Lower leg skin (tissue), 4 donors: Measurements from ENCODE around the gene BRF1. TPM values are rescaled to one million over a fixed set of nuclear protein-coding genes. Genes with fewer than 3 reads are reported as not detected.
"Not testable (repeated sequence)": the region's sequence is repeated elsewhere in the genome, so short reads cannot be mapped to it uniquely, and the experiment has no call there.

Experiments
- DNase-seq, 2 donors: peaks; one replicate each; pipeline ENCODE4 v3.0.0-alpha.2; 2019; ENCODE audit warnings: low spot score in 2 of 2
- H3K4me3 ChIP-seq: fragments of 200-600 bp; sonication (generic); 2 replicates; pipeline ENCODE4 v1.5.1; 2017; ENCODE audit warnings: mild to moderate bottlenecking, low read depth; ENCODE audit not compliant: poor library complexity, severe bottlenecking
- POLR2A ChIP-seq, 2 donors: fragments of 450-650 bp; IDR thresholded peaks; one replicate each; pipeline ENCODE4 v1.6.1; 2016 to 2017; ENCODE audit warnings: antibody characterized with exemption in 2 of 2, mild to moderate bottlenecking in 1 of 2, moderate library complexity in 1 of 2
- WGBS, 2 donors: methylation state at CpG; one replicate each; pipeline ENCODE4 v1.1.5; 2018; 5-methylcytosine and 5-hydroxymethylcytosine counted together
- intact Hi-C: fragments of 100-400 bp; cut with DNase I; formaldehyde crosslinking; loops from one replicate; pipeline ENCODE4 v1.15.0; 2023; ENCODE audit warnings: low total_unique reads
- total RNA-seq, 4 donors: library from RNA; depleted of rRNA; stranded (reverse); fragments of >200 nt; gene quantifications; one replicate each; pipeline ENCODE4 v1.1.0, GENCODE V29; 2016
- TF ChIP-seq, protein P1 (sequence below), 3 donors: fragments of 450-650 bp; IDR thresholded peaks; one replicate each; pipeline ENCODE4 v1.5.1; 2016; ENCODE audit warnings: antibody characterized with exemption in 3 of 3, mild to moderate bottlenecking in 3 of 3, moderate library complexity in 2 of 3

BRF1 gene
- total RNA-seq, 4 donors from 2014 or later, result 32.7 to 74.5 (median 43.0) TPM

DNA sequence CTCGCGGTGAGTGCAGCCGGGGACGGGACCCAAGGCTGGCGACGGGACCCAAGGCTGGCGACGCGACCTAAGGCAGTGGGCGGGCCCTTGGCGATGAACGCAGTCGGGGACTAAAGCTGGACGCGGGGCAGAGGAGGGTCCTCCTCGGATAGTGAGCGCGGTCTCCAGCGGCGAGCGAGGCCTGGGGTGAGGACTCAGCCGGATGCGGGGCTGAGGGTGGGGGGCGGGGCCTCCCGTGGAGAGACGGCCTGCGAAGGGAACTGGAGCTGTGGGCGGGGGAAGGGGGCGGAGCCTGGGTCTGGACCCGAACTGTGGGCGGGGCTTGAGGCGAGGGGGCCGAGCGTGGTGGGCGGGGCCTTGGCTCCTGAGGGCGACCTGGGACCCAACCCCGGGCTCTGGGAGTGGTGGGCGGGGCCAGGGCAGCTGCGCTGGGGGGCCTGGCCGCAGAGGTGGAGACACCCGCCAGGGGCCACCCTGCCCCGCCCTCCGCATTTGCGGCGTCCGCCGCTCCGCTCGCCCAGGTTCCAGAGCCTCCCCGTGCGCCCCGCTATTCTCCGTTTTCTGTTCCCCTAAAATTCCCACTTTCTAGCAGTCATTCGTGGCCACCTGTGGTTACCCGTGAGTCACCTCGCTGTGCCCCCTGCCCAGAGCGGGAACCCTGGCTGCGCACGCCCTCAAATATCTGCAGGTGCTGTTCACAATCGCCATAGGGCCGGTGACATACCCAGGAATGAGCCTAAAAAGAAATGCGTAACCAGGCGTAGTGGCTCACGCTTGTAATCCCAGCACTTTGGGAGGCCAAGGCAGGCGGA, 508 bp upstream of the BRF1 start:
- intact Hi-C loops, result no loop called here

DNA sequence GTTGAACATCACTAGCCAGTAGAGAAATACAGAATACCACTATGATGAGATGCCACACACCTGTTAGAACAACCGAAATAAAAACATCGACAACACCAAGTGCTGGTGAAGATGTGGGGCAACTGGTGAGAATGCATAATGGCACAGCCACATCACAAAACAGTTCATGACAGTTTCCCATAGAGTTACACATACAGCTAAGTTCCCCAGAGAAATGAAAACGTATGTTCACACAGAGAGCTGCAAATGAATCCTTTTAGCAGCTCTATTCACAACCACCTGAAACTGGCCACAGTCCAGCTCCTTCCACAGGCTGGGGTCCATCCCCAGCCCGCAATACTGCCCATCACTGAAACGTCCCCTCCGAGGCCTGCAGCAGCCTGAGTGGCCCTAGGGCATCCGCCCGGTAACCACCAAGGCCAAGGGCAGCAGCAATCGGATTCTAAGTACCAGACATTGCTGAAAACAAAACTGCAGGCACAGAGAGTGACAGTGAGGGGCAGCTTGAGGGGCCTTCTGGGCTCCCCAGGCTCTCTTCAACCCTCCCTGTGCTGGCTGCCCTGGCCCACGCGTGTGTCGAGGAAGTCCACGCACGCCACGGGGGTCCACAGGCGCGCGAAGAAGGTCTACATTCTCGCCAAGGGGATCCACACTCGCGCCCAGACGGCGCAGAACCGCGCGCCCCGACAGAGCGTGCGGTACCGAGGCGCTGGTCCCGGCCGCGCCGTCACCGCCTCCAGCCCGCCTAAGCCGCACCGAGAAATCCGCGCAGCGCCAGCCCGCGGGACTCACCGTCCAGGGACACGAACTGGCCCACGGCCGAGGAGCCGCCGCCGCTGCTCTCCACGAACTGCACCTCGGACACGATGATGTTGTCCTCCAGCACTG, 903 bp downstream of the BRF1 start:
- no peak for TF ChIP-seq POLR2A (IDR thresholded peaks at IDR 0.05)
- TF ChIP-seq, protein P1, sequence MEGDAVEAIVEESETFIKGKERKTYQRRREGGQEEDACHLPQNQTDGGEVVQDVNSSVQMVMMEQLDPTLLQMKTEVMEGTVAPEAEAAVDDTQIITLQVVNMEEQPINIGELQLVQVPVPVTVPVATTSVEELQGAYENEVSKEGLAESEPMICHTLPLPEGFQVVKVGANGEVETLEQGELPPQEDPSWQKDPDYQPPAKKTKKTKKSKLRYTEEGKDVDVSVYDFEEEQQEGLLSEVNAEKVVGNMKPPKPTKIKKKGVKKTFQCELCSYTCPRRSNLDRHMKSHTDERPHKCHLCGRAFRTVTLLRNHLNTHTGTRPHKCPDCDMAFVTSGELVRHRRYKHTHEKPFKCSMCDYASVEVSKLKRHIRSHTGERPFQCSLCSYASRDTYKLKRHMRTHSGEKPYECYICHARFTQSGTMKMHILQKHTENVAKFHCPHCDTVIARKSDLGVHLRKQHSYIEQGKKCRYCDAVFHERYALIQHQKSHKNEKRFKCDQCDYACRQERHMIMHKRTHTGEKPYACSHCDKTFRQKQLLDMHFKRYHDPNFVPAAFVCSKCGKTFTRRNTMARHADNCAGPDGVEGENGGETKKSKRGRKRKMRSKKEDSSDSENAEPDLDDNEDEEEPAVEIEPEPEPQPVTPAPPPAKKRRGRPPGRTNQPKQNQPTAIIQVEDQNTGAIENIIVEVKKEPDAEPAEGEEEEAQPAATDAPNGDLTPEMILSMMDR (IDR thresholded peaks at IDR 0.05), result no peak
- H3K4me3 ChIP-seq, result peak overlapping the region; percentile 64
- 8 to 32% methylated on average over 9 to 35 of the region's 54 CpGs for WGBS, 2 donors
- peak; percentile 24 to 89 for DNase-seq
- intact Hi-C loops, result no loop called here

More for the DNA sequence above, 508 bp upstream of the BRF1 start:
- peak overlapping the region; percentile 64 for H3K4me3 ChIP-seq
- DNase-seq, result peak; percentile 96 to 100
- 7 to 13% methylated on average over 48 to 54 of the region's 65 CpGs for WGBS, 2 donors
- TF ChIP-seq, protein P1 (IDR thresholded peaks at IDR 0.05), result no peak

DNA sequence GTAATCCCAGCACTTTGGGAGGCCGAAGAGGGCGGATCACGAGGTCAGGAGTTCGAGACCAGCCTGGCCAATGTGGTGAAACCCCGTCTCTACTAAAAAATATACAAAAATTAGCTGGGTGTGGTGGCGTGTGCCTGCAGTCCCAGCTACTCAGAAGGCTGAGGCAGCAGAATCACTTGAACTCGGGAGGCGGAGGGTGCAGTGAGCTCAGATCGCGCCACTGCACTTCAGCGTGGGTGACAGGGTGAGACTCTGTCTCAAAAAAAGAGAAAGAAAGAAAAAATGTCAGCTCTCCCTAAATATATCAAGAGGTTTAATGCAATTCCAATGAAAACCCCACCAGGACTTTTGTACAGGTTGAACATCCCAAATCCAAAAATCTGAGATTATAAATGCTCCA, 3.5 kb downstream of the BRF1 start:
- intact Hi-C loops, result not testable (repeated sequence)

DNA sequence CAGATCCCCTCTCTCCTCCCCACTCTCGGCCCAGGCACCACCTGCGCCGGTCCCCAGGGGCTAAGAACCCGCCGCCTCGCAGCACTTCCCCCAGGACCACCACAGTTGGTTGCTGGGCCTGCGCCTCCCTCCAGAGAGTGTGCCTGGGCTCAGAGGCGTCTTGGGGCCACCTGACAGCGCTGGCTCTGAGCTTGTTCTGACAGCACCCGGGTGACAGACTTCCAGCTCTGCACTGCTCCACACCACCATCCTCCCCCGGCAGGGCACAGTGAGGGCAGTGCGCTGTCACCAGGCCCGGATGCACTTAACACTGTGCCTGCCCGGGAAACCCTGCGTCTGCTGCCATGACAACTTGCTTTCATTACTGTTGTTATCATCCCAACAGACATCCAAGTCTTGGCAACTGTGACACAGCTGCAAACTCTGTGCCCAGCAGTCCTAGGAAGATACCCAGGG, 6.6 kb downstream of the BRF1 start:
- no peak for DNase-seq
- intact Hi-C loops, result no loop called here
- H3K4me3 ChIP-seq, result no peak overlapping the region
- WGBS, 2 donors, result 46 to 50% methylated on average over 15 of the region's 15 CpGs
- no peak for TF ChIP-seq POLR2A (IDR thresholded peaks at IDR 0.05)
- TF ChIP-seq, protein P1 (IDR thresholded peaks at IDR 0.05), result no peak

More for the DNA sequence above, 3.5 kb downstream of the BRF1 start:
- DNase-seq, H3K4me3 ChIP-seq: not testable (repeated sequence)
- 94 to 95% methylated on average over 11 of the region's 11 CpGs for WGBS, 2 donors

DNA sequence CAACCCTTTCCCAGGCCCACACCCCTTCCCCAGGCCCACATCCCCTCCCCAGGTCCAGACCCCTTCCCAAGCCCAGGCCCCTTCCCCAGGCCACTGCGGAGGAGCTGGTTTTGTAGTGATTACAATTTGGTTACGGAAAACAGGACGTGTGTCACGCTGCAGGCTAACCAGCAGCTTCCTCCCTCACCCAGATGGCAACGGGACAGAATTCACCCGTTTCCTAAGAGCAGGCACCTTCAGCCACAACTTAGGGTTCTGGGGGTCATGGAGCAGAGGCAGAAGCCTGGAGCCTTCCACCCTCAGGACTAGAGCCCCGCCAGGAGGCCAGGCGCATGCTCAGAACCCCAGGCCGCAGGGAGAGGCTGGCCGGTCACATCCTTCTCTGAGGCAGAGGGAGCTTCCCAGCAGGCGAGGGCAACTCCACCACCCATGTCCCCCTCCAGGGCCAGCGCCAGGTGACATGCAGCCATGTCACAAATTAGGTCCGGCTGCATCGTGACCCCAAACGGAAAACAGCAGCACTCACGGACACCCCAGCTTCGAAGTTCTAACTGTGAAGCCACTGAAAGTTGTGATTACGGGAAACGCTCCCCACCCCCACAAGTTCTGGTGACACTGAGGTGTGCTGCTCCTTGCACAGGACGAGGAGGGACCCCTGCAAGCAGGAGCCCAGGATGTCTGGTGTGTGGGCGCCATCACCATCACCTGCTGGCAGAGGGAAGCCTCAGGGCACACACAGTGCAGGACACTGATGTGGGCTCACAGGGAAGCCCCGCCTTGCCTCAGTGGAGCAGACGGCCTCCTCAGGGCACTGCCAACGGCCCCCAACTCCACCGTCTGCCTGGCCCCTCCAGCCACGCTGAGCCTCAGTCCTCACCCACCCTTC, 7.7 kb downstream of the BRF1 start:
- 78 to 85% methylated on average over 18 to 26 of the region's 26 CpGs for WGBS, 2 donors
- H3K4me3 ChIP-seq, result no peak overlapping the region
- DNase-seq, result no peak
- TF ChIP-seq POLR2A (IDR thresholded peaks at IDR 0.05), result no peak
- TF ChIP-seq, protein P1 (IDR thresholded peaks at IDR 0.05), result no peak
- intact Hi-C loops, result no loop called here
